Stomach (tissue), 4 donors: ENCODE measurements around the gene IPO11.

Experiments used
- POLR2A ChIP-seq, 4 donors: fragments of 450-650 bp; IDR thresholded peaks; one replicate each; pipeline ENCODE4 v1.6.1; 2016; ENCODE audit warnings: antibody characterized with exemption in 4 of 4, control low read depth in 2 of 4, mild to moderate bottlenecking in 1 of 4, moderate library complexity in 1 of 4
- POLR2AphosphoS5 ChIP-seq, 3 donors: sonication (generic); formaldehyde crosslinking; IDR thresholded peaks; one replicate each; pipeline ENCODE4 v1.6.1; 2016; ENCODE audit warnings: antibody characterized with exemption in 3 of 3

- no peak for TF ChIP-seq POLR2A (IDR thresholded peaks at IDR 0.05)
- no peak for TF ChIP-seq POLR2AphosphoS5 (IDR thresholded peaks at IDR 0.05)
Observed at GRCh38 chr5:62605638-62606037, 193.1 kb downstream of the IPO11 start.
